Keratinocyte (primary cell): ENCODE data around the gene ATP2B2.

Source experiments
- EZH2 ChIP-seq: IDR thresholded peaks from one replicate; pipeline ENCODE4 v1.6.1; 2012; ENCODE audit warnings: inconsistent platforms, mild to moderate bottlenecking, low read length, moderate library complexity
- TF ChIP-seq, protein P1 (sequence below), 3 experiments: IDR thresholded peaks in 1 of 3; conservative IDR thresholded peaks in 1 of 3; optimal IDR thresholded peaks in 1 of 3; 2 replicates in 2 of 3; 3 replicates in 1 of 3; pipeline versions ENCODE3 to v1.5.1; 2011; ENCODE audit warnings: low read length in 3 of 3, mild to moderate bottlenecking in 3 of 3, moderate library complexity in 2 of 3, control low read depth in 1 of 3, inconsistent platforms in 1 of 3; ENCODE audit not compliant: insufficient read depth in 2 of 3; ENCODE audit errors: extremely low read depth in 1 of 3

- TF ChIP-seq, protein P1, sequence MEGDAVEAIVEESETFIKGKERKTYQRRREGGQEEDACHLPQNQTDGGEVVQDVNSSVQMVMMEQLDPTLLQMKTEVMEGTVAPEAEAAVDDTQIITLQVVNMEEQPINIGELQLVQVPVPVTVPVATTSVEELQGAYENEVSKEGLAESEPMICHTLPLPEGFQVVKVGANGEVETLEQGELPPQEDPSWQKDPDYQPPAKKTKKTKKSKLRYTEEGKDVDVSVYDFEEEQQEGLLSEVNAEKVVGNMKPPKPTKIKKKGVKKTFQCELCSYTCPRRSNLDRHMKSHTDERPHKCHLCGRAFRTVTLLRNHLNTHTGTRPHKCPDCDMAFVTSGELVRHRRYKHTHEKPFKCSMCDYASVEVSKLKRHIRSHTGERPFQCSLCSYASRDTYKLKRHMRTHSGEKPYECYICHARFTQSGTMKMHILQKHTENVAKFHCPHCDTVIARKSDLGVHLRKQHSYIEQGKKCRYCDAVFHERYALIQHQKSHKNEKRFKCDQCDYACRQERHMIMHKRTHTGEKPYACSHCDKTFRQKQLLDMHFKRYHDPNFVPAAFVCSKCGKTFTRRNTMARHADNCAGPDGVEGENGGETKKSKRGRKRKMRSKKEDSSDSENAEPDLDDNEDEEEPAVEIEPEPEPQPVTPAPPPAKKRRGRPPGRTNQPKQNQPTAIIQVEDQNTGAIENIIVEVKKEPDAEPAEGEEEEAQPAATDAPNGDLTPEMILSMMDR (optimal IDR thresholded peaks at IDR 0.05 in 1 of 3, IDR thresholded peaks at IDR 0.05 in 1 of 3, conservative IDR thresholded peaks at IDR 0.05 in 1 of 3; ENCODE audit: extremely low read depth in 1 of 3, insufficient read depth in 2 of 3, low read length in 3 of 3): no peak
- no peak for TF ChIP-seq EZH2
Observed at GRCh38 chr3:10447527-10448260, 57.7 kb downstream of the ATP2B2 start.
